Heart left ventricle (tissue), 13 donors: Measurements from ENCODE around the gene MEP1B.

Experiments
- CTCF ChIP-seq, 12 donors: fragments of 200-600 bp; sonication (generic) in 4 of 12; IDR thresholded peaks; one replicate each; pipeline versions ENCODE4 v1.5.0 to v1.8.0; 2018 to 2022; ENCODE audit warnings: antibody characterized with exemption in 12 of 12, mild to moderate bottlenecking in 5 of 12
- POLR2A ChIP-seq, 2 donors: fragments of 450-650 bp; IDR thresholded peaks; one replicate each; pipeline ENCODE4 v1.6.1; 2017; ENCODE audit warnings: antibody characterized with exemption in 2 of 2, mild to moderate bottlenecking in 2 of 2, moderate library complexity in 2 of 2
- donor health status: ischemic (EF 13 %, LVEDD 7.1; RV severe dilation, severe dysfunction).
- donor health status: DM: no; HTN: yes; CAD: no.
- donor health status: DM: no; HTN: no; CAD: no.
- donor health status: ischemic (EF 25% LVEDD 6.9; RV normal size, moderate dysfunction).
- donor health status: ischemic (EF 25% LVEDD 5.7; RV mildly dilated, moderate dysfunction).
- donor health status: ischemic (EF 35%, LVEDD 5.7; RV mildly dilated, moderate dysfunction).
- donor health status: nonischemic (EF 11% LVEDD 7.7; RV severe dilation, severe dysfunction).
- donor health status: DM: yes; HTN: yes; CAD: no.
- donor health status: PGD.
- donor health status: ischemic (EF 29% LVEDD 5.4; RV normal size, mild dysfunction).
- donor health status: nonischemic (EF 23%, LVEDD 6.1; RV moderate dilation, normal function).

GRCh38 chr18:32244881-32245280 lies 55.0 kb downstream of the MEP1B start:
- no peak for TF ChIP-seq CTCF (IDR thresholded peaks at IDR 0.05)
- TF ChIP-seq POLR2A (IDR thresholded peaks at IDR 0.05): no peak
